K562 (cell line): ENCODE results near the gene USP20. TPM values are rescaled to one million over a fixed set of nuclear protein-coding genes. Genes with fewer than 3 reads are reported as not detected.

Experiments used
- BDP1 ChIP-seq: IDR thresholded peaks from 3 replicates; pipeline ENCODE4 v1.6.1; 2011; ENCODE audit not compliant: insufficient read length, insufficient read depth
- CGGBP1 ChIP-seq: fragments of 250-450 bp; sonication (Bioruptor Pico); IDR thresholded peaks from 2 replicates; pipeline ENCODE4 v1.9.0; 2021; ENCODE audit warnings: mild to moderate bottlenecking
- ELF2 ChIP-seq: fragments of 250-450 bp; sonication (Bioruptor Pico); IDR thresholded peaks from 2 replicates; pipeline ENCODE4 v1.5.0; 2021; ENCODE audit warnings: mild to moderate bottlenecking
- MCM5 ChIP-seq: fragments of 450-650 bp; IDR thresholded peaks from 2 replicates; pipeline ENCODE4 v1.6.1; 2016; ENCODE audit warnings: low read depth
- MCM7 ChIP-seq, 2 experiments: fragments of 450-650 bp; IDR thresholded peaks; 2 replicates each; pipeline ENCODE4 v1.6.1; 2016 to 2018
- MYC ChIP-seq, 2 experiments: fragments of 250-450 bp in 1 of 2; sonication (Bioruptor Pico) in 1 of 2; IDR thresholded peaks; 2 replicates each; pipeline versions ENCODE4 v1.5.1 to v1.6.1; 2012 to 2021; ENCODE audit warnings: low read depth in 2 of 2, borderline replicate concordance in 1 of 2, improper control_type of control experiment in 1 of 2, low read length in 1 of 2, mild to moderate bottlenecking in 1 of 2, moderate library complexity in 1 of 2
- PHF21A ChIP-seq: fragments of 450-650 bp; IDR thresholded peaks from 2 replicates; pipeline ENCODE4 v1.6.1; 2017; ENCODE audit warnings: low read depth, borderline replicate concordance
- PURB ChIP-seq: sonication (generic); formaldehyde crosslinking; IDR thresholded peaks from 2 replicates; pipeline ENCODE4 v1.9.0; 2021; ENCODE audit warnings: low read depth, mild to moderate bottlenecking, missing genetic modification reagents
- TCF7L2 ChIP-seq: fragments of 150-350 bp; IDR thresholded peaks from 2 replicates; pipeline ENCODE4 v1.6.1; 2016; ENCODE audit warnings: low read depth, mild to moderate bottlenecking, low read length, moderate library complexity
- ZBTB17 ChIP-seq: fragments of 450-650 bp; formaldehyde crosslinking; IDR thresholded peaks from 2 replicates; pipeline ENCODE4 v1.4.0; 2020; ENCODE audit warnings: mild to moderate bottlenecking
- ZNF76 ChIP-seq: fragments of 250-450 bp; sonication (Bioruptor Pico); IDR thresholded peaks from 2 replicates; pipeline ENCODE4 v1.4.0; 2020; ENCODE audit warnings: mild to moderate bottlenecking, moderate library complexity, borderline replicate concordance
- ZNF79 ChIP-seq: fragments of 250-450 bp; sonication (Bioruptor Pico); IDR thresholded peaks from 2 replicates; pipeline ENCODE4 v1.4.0; 2020; ENCODE audit warnings: low read depth, mild to moderate bottlenecking, moderate library complexity
- polyA plus RNA-seq, 8 experiments: library from polyadenylated mRNA; depleted of rRNA in 4 of 8; stranded (reverse) in 5 of 8; unstranded in 3 of 8; fragments of >200 nt; fragmentation: Nextera tagmentation in 2 of 8; fragmentation: Illumina TruSeq in 1 of 8; extraction: Ambion mirVana in 2 of 8; extraction: Trizol in 1 of 8; gene quantifications; 2 replicates each; pipeline versions ENCODE4 v1.2.1 to v1.2.3, GENCODE V29; 2011 to 2014; ENCODE audit warnings: inconsistent platforms in 1 of 8, missing spikeins in 1 of 8
- total RNA-seq, 7 experiments: library from RNA; depleted of rRNA in 6 of 7; stranded (reverse); fragments of >200 nt in 6 of 7; fragmentation: Illumina TruSeq in 2 of 7; extraction: Trizol in 2 of 7; gene quantifications; 2 replicates each; pipeline versions ENCODE4 v1.2.1 to v1.2.3, GENCODE V29; 2011 to 2021; ENCODE audit warnings: low replicate concordance in 1 of 7
- TF ChIP-seq, protein P1 (sequence below): fragments of 450-650 bp; IDR thresholded peaks from 2 replicates; pipeline ENCODE4 v1.6.1; 2016; ENCODE audit warnings: mild to moderate bottlenecking, moderate library complexity
- TF ChIP-seq, protein P2 (sequence below): fragments of 250-450 bp; sonication (Bioruptor Pico); IDR thresholded peaks from 2 replicates; pipeline ENCODE4 v1.4.0; 2020; ENCODE audit warnings: borderline replicate concordance

Gene USP20
- total and polyA plus RNA-seq, 9 of the 15 experiments (the other 6 are each of a cell fraction or from before 2014, with no cell fraction given) = 1.9 to 136 (median 49.1) TPM

GRCh38 chr9:129835128-129835859 is at the start of gene USP20, which contains the start of gene C9orf78 (continued):
- TF ChIP-seq, protein P1, sequence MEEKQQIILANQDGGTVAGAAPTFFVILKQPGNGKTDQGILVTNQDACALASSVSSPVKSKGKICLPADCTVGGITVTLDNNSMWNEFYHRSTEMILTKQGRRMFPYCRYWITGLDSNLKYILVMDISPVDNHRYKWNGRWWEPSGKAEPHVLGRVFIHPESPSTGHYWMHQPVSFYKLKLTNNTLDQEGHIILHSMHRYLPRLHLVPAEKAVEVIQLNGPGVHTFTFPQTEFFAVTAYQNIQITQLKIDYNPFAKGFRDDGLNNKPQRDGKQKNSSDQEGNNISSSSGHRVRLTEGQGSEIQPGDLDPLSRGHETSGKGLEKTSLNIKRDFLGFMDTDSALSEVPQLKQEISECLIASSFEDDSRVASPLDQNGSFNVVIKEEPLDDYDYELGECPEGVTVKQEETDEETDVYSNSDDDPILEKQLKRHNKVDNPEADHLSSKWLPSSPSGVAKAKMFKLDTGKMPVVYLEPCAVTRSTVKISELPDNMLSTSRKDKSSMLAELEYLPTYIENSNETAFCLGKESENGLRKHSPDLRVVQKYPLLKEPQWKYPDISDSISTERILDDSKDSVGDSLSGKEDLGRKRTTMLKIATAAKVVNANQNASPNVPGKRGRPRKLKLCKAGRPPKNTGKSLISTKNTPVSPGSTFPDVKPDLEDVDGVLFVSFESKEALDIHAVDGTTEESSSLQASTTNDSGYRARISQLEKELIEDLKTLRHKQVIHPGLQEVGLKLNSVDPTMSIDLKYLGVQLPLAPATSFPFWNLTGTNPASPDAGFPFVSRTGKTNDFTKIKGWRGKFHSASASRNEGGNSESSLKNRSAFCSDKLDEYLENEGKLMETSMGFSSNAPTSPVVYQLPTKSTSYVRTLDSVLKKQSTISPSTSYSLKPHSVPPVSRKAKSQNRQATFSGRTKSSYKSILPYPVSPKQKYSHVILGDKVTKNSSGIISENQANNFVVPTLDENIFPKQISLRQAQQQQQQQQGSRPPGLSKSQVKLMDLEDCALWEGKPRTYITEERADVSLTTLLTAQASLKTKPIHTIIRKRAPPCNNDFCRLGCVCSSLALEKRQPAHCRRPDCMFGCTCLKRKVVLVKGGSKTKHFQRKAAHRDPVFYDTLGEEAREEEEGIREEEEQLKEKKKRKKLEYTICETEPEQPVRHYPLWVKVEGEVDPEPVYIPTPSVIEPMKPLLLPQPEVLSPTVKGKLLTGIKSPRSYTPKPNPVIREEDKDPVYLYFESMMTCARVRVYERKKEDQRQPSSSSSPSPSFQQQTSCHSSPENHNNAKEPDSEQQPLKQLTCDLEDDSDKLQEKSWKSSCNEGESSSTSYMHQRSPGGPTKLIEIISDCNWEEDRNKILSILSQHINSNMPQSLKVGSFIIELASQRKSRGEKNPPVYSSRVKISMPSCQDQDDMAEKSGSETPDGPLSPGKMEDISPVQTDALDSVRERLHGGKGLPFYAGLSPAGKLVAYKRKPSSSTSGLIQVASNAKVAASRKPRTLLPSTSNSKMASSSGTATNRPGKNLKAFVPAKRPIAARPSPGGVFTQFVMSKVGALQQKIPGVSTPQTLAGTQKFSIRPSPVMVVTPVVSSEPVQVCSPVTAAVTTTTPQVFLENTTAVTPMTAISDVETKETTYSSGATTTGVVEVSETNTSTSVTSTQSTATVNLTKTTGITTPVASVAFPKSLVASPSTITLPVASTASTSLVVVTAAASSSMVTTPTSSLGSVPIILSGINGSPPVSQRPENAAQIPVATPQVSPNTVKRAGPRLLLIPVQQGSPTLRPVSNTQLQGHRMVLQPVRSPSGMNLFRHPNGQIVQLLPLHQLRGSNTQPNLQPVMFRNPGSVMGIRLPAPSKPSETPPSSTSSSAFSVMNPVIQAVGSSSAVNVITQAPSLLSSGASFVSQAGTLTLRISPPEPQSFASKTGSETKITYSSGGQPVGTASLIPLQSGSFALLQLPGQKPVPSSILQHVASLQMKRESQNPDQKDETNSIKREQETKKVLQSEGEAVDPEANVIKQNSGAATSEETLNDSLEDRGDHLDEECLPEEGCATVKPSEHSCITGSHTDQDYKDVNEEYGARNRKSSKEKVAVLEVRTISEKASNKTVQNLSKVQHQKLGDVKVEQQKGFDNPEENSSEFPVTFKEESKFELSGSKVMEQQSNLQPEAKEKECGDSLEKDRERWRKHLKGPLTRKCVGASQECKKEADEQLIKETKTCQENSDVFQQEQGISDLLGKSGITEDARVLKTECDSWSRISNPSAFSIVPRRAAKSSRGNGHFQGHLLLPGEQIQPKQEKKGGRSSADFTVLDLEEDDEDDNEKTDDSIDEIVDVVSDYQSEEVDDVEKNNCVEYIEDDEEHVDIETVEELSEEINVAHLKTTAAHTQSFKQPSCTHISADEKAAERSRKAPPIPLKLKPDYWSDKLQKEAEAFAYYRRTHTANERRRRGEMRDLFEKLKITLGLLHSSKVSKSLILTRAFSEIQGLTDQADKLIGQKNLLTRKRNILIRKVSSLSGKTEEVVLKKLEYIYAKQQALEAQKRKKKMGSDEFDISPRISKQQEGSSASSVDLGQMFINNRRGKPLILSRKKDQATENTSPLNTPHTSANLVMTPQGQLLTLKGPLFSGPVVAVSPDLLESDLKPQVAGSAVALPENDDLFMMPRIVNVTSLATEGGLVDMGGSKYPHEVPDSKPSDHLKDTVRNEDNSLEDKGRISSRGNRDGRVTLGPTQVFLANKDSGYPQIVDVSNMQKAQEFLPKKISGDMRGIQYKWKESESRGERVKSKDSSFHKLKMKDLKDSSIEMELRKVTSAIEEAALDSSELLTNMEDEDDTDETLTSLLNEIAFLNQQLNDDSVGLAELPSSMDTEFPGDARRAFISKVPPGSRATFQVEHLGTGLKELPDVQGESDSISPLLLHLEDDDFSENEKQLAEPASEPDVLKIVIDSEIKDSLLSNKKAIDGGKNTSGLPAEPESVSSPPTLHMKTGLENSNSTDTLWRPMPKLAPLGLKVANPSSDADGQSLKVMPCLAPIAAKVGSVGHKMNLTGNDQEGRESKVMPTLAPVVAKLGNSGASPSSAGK = no peak
- TF ChIP-seq PURB (CRISPR knock-in tag) (no peak), ZNF76 (0 out of 2 replicates have a peak, but pooled peaks have one; percentile 30), MYC (IDR thresholded peaks at IDR 0.05; ENCODE audit: low read depth, low read length) (peak; percentile 89), MYC (CRISPR knock-in tag; IDR thresholded peaks at IDR 0.05; ENCODE audit: borderline replicate concordance, low read depth) (no peak), PHF21A (no peak), ELF2 (peak; percentile 100), CGGBP1 (CRISPR knock-in tag) (no peak), MCM7 (IDR thresholded peaks at IDR 0.05) (no peak), TCF7L2 (peak; percentile 27; the same call in 1 of the 2 replicates), ZNF79 (0 out of 2 replicates have a peak, but pooled peaks have one; percentile 20), MCM5 (no peak), ZBTB17 (CRISPR knock-in tag) (peak; percentile 79), BDP1 (no peak)
- TF ChIP-seq, protein P2, sequence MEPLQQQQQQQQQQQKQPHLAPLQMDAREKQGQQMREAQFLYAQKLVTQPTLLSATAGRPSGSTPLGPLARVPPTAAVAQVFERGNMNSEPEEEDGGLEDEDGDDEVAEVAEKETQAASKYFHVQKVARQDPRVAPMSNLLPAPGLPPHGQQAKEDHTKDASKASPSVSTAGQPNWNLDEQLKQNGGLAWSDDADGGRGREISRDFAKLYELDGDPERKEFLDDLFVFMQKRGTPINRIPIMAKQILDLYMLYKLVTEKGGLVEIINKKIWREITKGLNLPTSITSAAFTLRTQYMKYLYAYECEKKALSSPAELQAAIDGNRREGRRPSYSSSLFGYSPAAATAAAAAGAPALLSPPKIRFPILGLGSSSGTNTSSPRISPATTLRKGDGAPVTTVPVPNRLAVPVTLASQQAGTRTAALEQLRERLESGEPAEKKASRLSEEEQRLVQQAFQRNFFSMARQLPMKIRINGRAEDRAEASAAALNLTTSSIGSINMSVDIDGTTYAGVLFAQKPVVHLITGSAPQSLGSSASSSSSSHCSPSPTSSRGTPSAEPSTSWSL = no peak
